Measurements from ENCODE around the gene KCNH6.

The KCNH6 gene

GRCh38 chr17:63482509-63482908 lies 40.6 kb upstream of the KCNH6 start:
- H3K4me3 ChIP-seq (ENCODE audit: low read depth, low read length): no peak overlapping the region
- no peak overlapping the region for H3K27ac ChIP-seq (ENCODE audit: extremely low read depth, low read depth, low read length)
- ChIA-PET POLR2A (no interaction called here), CTCF (interaction anchor here (0.7 to 8.1 kb wide), 2 partner anchors 57 to 86 kb away, joined by 3 to 159 read pairs; no protein-coding TSS in a partner anchor)
- no peaks in the 10 kb centered on the region for H3K36me3 ChIP-seq (ENCODE audit: control insufficient read depth in 2 of 2, insufficient read depth in 1 of 2, low read length in 2 of 2)
- peaks cover 7% of the 10 kb centered on the region for H3K4me1 ChIP-seq (ENCODE audit: control insufficient read depth, insufficient read depth, low read length)
- TF ChIP-seq ZNF555 (tag by site-specific recombination; conservative IDR thresholded peaks at IDR 0.05) (no peak), PRDM1 (tag by site-specific recombination; IDR thresholded peaks at IDR 0.05) (no peak), ZNF843 (tag by site-specific recombination; IDR thresholded peaks at IDR 0.05) (no peak), ZNF266 (tag by site-specific recombination; IDR thresholded peaks at IDR 0.05; ENCODE audit: low read depth) (no peak), ZBTB11 (tag by site-specific recombination; conservative IDR thresholded peaks at IDR 0.05; ENCODE audit: low read depth) (no peak), KLF7 (tag by site-specific recombination; IDR thresholded peaks at IDR 0.05; ENCODE audit: borderline replicate concordance) (no peak), ZSCAN30 (tag by site-specific recombination; IDR thresholded peaks at IDR 0.05) (no peak), ZFP3 (tag by site-specific recombination; IDR thresholded peaks at IDR 0.05; ENCODE audit: low read depth) (no peak), ZNF174 (tag by site-specific recombination; IDR thresholded peaks at IDR 0.05) (no peak), ZNF202 (tag by site-specific recombination; IDR thresholded peaks at IDR 0.05; ENCODE audit: borderline replicate concordance) (no peak), ZNF112 (tag by site-specific recombination; IDR thresholded peaks at IDR 0.05) (no peak), OVOL3 (tag by site-specific recombination; IDR thresholded peaks at IDR 0.05) (no peak), ZNF837 (tag by site-specific recombination; IDR thresholded peaks at IDR 0.05) (no peak), REST (tag by site-specific recombination; IDR thresholded peaks at IDR 0.05) (no peak), ZNF654 (tag by site-specific recombination; IDR thresholded peaks at IDR 0.05; ENCODE audit: low read depth) (no peak), ZNF670 (tag by site-specific recombination; IDR thresholded peaks at IDR 0.05; ENCODE audit: low read depth) (no peak), HOXD13 (CRISPR knock-in tag; IDR thresholded peaks at IDR 0.05; ENCODE audit: borderline replicate concordance) (no peak), ZNF677 (tag by site-specific recombination; IDR thresholded peaks at IDR 0.05) (no peak), ZNF311 (tag by site-specific recombination; IDR thresholded peaks at IDR 0.05; ENCODE audit: borderline replicate concordance) (no peak), ZNF785 (tag by site-specific recombination; IDR thresholded peaks at IDR 0.05) (no peak)
- H3K9me3 ChIP-seq (ENCODE audit: control insufficient read depth, insufficient read depth, low read depth, low read length): no peaks in the 10 kb centered on the region

GRCh38 chr17:63483038-63483437 lies 40.1 kb upstream of the KCNH6 start:
- Histone ChIP-seq H3K9me3 (ENCODE audit: control insufficient read depth, insufficient read depth, low read depth, low read length) (no peaks in the 10 kb centered on the region), H3K4me1 (ENCODE audit: control insufficient read depth, insufficient read depth, low read length) (peaks cover 3% of the 10 kb centered on the region), H3K36me3 (ENCODE audit: control insufficient read depth in 2 of 2, insufficient read depth in 1 of 2, low read length in 2 of 2) (no peaks in the 10 kb centered on the region; a peak in 1 of 3 replicates), H3K27ac (ENCODE audit: extremely low read depth, low read depth, low read length) (no peak overlapping the region), H3K4me3 (ENCODE audit: low read depth, low read length) (no peak overlapping the region)
- no peak for TF ChIP-seq ZNF843 (tag by site-specific recombination; IDR thresholded peaks at IDR 0.05)
- TF ChIP-seq ZNF518A (tag by site-specific recombination; conservative IDR thresholded peaks at IDR 0.05; ENCODE audit: low read depth): no peak
- TF ChIP-seq ZNF785 (tag by site-specific recombination; IDR thresholded peaks at IDR 0.05): no peak
- TF ChIP-seq ZIC2 (tag by site-specific recombination; IDR thresholded peaks at IDR 0.05): peak; percentile 46; the same call in 1 of the 2 replicates
- no peak for TF ChIP-seq KLF7 (tag by site-specific recombination; IDR thresholded peaks at IDR 0.05; ENCODE audit: borderline replicate concordance)
- TF ChIP-seq ZNF791 (tag by site-specific recombination; IDR thresholded peaks at IDR 0.05): no peak
- no peak for TF ChIP-seq ZNF677 (tag by site-specific recombination; IDR thresholded peaks at IDR 0.05)
- ChIA-PET CTCF (interaction anchor here (8.1 kb wide), 1 partner anchor 57 kb away, joined by 159 read pairs; no protein-coding TSS in a partner anchor), POLR2A (no interaction called here)
